ENCODE measurements around the gene TUBGCP2.
A peak's percentile ranks its signal among the peaks of the same experiment; 100 is the strongest.

Gene TUBGCP2

DNA sequence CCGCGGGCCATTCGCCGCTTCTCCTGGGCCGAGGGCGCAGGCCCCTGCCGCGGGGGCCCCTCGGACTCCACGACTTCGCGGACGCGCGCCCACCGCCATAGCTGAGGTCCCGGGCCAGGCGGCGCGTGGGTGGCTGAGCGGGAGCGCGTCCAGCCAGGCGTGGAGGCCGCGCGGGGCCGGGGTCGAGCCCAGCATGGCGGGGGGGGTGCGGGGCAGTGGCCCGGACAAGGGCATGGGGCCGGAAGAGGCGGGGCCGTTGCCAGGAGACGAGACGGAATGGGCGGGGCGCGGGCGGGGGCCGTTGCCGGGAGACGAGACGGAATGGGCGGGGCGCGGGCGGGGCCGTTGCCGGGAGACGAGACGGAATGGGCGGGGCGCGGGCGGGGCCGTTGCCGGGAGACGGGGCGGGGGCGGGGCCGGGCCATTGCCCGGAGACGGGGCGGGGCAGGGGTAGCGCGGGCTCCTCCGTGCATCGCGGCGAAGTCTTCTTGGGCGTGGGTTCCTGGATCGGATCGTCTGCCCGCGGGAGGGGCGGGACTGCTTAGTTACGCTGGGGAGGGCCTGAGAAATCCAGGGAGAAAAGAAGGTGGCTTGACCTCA, 46.8 kb downstream of the TUBGCP2 start:
- peak; percentile 72 for DNase-seq

GRCh38 chr10:133260895-133261725, 47.6 kb downstream of the TUBGCP2 start:
- no peak for DNase-seq

DNA sequence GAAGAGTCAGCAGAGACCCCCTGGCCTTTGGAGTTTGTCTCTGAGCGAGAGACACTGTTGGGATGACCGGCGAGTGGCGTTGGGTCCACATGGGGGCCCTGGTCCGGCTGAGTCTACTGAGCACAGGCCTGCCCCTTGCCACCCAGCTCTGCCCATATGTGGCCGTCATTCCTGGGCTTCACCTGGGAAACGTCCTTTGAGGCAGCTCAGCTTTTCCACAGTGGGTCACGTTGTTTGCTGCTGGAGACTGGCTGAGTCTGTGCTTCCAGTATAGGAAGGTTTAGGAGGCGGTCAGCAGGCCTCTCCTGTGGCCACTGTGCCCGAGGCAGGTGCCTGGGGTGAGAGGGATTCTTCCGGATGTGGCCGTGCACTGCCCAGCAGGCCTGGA, 49.1 kb downstream of the TUBGCP2 start:
- no peak for DNase-seq

GRCh38 chr10:133258818-133259601, 49.7 kb downstream of the TUBGCP2 start:
- peak; percentile 97 for DNase-seq

- DNase-seq: no peak
Observed at GRCh38 chr10:133258066-133258817, 50.4 kb downstream of the TUBGCP2 start.

DNA sequence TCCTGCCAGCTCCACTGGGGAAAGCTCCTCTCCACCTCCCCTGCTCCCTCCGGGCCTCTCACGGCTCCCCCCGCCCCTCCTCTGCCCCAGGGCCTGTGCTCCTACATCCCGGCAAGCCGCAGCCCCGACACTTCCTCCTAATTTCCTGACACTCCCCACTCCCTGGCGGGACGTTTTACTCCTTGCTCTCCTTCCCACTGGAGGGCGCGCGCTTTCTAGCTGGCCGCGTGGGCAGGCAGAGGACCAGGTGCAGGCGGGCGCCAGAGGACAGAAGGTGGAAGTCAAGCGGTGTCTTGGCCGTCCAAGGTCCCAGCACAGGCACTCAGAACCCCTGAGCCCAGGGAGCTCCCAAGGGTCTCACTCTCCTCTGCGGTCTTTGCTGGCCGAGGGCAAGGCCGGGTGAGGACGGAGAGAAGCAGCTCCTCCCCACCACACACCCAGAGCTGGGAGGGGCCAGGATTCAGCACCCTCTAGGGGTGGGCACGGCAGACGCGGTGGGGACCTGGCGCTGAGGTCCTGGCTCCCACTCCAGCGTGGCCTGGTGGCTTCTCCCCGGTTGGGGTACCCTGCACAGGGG, 51.1 kb downstream of the TUBGCP2 start:
- DNase-seq: peak; percentile 20

DNA sequence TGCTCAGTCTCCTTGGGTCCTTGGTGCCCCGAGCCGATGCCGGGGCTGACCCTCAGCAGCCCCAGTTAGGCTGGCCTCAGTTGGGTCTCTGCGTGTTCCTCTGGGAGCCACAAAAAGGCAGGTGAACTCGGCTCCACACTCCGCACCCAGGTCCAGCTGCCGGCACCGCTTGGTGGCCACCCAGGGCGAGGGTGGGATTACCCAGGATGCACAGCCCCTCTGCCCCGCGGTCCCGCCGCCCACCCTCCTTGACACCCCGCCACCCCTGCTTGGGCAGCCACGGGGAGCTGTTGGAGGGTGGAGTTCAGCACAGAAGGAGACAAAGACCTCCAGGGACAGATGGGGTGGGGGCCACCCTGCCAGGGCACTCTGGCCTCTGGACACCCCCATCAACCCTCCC, 53.3 kb downstream of the TUBGCP2 start:
- no peak for DNase-seq

DNA sequence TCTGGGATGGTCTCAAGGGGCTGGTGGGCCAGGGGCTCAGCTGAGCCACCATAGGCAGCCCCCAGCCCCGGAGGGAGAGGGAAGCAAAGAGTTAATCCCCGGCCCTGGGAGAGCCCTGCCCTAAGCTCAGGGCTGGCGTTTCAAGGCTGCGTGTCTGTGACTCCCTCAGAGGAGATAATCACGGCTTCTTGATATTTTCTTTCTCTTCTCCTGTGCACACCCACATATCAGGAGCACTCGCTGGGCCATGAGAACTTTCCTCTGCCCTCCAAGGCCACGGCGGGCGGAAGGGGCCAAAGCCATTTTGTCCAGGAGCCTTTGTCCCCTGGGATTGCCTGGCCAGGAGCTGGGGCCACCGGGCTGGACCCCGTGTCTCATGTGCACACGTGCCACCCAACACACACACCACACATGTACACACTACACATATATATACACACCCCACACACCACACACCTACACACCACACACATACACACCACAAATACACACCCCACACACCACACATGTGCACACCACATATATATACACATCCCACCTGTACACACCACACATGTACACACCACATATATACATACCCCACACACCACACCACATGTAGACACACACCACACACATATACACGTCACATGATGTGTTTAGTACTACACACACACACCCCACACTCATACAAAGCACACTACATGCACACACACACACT, 54.1 kb downstream of the TUBGCP2 start:
- DNase-seq: no peak

DNA sequence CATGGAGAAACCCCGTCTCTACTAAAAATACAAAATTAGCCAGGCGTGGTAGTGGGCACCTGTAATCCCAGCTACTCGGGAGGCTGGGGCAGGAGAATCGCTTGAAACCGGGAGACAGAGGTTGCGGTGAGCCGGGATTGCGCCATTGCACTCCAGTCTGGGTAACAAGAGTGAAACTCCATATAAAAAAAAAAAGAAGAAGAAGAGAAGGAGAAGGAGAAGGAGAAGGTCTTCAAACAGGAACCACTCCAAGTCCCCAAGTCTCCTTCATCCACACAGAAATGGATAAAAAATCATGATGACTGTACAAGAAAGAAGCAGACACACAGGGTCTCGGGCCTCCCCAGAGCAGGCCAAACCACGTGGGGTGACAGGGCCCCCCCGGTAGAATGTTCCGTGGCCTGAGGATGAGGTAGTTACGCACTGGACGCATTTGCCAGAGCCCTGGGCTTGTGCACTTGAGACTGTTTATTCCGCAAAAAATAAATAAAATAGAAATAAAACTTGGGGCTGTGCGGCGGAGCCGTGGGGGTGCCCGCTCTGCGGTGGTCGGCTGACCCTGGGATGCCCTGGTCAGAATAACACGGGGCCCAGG, 55.2 kb downstream of the TUBGCP2 start:
- no peak for DNase-seq

GRCh38 chr10:133252223-133252552, 56.5 kb downstream of the TUBGCP2 start:
- DNase-seq: no peak

GRCh38 chr10:133251388-133252222, 57.1 kb downstream of the TUBGCP2 start:
- DNase-seq: no peak

GRCh38 chr10:133249975-133250754, 58.5 kb downstream of the TUBGCP2 start:
- no peak for DNase-seq

- no peak for DNase-seq
Observed at GRCh38 chr10:133249094-133249780, 59.4 kb downstream of the TUBGCP2 start.

DNA sequence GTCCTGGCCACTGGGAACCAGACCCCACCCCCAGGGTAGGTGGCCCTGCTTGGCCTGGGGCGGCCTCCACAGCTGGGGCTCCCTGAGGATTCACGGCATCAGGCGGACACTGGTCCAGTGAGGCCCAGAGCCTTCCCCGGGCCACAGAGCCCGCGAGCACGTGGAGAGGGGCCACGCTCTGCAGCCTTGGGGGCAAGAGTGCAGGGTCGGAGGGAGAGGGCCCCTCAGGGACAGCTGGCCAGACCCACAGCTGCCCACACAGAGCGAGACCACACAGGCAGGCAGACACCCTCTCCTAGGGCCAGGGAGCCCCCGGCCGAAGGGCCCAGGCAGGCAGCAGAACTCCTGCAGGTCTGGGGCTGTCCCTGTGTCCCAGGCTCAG, 60.3 kb downstream of the TUBGCP2 start:
- DNase-seq: no peak

DNA sequence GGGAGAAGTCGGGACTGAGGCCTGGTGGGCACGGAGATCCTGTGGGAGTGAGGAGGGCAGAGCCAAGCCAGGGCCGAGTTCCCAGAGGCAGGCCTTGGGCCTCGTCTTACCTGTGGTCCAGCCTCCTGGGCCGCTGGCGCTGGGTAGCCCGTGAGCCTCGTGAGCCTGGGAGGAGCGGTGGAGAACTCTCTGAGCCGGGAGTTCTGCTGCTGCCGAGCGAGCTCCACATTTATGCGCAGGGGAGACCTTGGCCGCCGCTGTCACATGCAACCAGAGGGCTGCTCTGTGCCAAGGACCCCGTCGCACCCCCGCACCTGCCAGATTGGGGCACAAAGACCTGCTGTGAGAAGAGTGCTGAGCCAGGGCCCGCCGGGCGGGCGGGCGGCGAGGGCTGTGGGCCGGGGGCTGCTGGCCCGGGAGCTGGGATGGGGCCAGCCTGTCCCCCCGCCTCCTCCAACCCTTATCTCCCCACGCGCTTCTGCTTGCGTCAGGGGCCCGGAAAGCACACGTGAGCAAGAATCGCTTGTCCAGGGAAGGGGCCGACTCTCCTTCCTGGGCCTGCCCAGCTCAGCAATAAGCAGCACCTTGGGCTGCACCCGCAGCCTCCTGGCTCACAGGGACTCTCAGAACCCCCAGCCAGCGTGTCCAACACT, 60.9 kb downstream of the TUBGCP2 start:
- DNase-seq: no peak

DNA sequence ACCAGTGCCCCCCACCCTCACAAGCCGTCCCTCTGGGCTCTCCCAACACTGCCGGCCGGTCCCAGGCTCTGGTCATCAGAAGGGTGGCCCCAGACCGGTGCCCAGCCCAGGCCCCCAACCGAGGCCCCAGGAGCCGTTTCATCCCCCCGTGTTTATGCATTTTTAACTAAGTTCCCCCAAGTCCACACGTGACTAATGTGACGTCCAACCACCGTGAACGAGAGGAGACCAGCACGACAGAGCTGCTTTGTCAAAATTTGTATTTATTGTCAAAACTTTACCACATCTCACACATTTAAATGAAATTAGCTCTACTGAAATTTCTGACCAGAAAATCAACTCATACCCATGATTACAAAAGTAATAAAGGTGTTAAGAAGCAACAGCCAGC, 62.4 kb downstream of the TUBGCP2 start:
- DNase-seq: no peak

DNA sequence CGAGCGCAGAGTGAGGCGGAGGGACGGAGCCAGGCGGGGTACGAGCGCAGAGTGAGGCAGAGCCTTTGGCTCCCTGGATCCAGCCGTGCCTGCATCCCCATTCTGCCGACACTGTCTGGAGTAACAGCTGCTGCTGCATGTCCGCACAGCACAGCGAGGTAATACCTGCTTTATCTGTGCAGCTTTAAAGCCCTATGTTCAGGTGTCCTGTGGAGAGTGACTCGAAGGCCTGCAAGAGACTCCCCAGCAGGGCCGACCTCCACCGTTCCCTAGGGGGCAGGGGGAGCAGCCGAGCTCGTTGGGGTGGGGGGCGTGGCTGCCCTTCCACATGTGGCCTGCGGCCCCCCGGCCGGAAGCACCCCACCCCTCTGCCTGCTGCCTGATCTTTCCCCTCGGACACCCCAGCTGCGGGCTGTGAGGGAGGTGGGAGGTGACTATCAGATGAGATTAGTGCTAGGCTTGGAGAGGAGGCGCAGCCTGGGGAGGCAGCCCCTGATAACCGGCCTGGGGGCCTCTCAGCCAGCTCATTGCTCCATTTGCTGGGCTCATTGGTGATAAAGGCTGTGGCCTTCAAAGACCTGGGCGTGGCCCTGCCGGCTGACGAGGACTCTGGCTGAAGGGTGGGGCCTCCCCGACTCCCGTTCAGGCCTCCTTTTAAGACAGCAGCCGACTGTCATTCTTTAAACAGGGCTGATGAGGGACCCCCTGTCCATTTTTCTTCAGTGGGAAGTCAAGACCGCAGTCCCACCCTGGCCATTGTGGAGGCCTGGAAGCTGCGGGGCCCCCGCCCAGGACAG, 63.0 kb downstream of the TUBGCP2 start:
- no peak for DNase-seq

DNA sequence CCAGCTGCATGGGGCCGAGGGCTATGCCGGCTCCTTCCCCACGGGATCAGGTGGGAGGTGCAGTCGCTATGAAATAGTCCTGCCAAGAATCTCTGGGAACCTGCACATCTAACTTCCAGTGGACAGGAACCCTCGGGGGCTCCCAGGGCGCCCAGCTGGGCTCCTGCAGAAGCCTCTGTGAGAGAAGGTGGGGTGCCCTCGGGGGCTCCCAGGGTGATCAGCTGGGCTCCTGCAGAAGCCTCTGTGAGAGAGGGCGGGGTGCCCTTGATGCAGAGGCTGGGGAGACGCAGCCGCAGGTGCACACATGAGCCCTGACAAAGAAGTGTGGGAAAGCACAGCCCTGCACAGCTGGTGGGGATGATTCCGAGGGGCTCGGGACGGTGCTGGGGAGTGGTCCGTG, 65.1 kb downstream of the TUBGCP2 start:
- no peak for DNase-seq

All from fibroblast of upper back skin (primary cell).